M059J (cell line): ENCODE results near the gene PCDHGA2. TPM values are rescaled to one million over a fixed set of nuclear protein-coding genes. Genes with fewer than 3 reads are reported as not detected.
A peak's percentile ranks its signal among the peaks of the same experiment; 100 is the strongest.
"Not testable (repeated sequence)": the region's sequence is repeated elsewhere in the genome, so short reads cannot be mapped to it uniquely, and the experiment has no call there.

Experiments used
- DNase-seq: peaks from one replicate; pipeline ENCODE4 v3.0.0-alpha.2; 2012; ENCODE audit warnings: low read depth
- total RNA-seq: library from RNA; depleted of rRNA; stranded (reverse); fragments of >200 nt; shearing (Covaris generic); gene quantifications from 2 replicates; pipeline ENCODE4 v1.2.3, GENCODE V29; 2014

Gene PCDHGA2
- total RNA-seq, 1 experiment from 2014 or later, result 0.22 TPM

- DNase-seq, result not testable (repeated sequence)
Observed at GRCh38 chr5:141346017-141346416, 7.5 kb downstream of the PCDHGA2 start.

GRCh38 chr5:141349917-141350619 lies 11.5 kb downstream of the PCDHGA2 start, which contains the start of gene PCDHGB1:
TSS of gene PCDHGB1 (plus strand) at chr5:141350099. CDS start at chr5:141350261, 162 bp downstream.
- DNase-seq, result peak; percentile 86

GRCh38 chr5:141351591-141351990 lies 13.0 kb downstream of the PCDHGA2 start:
- no peak for DNase-seq

- DNase-seq, result no peak
Observed at GRCh38 chr5:141354900-141355469, 16.4 kb downstream of the PCDHGA2 start, which contains the start of gene PCDHGA4. TSS of gene PCDHGA4 (plus strand) at chr5:141355021. CDS start at chr5:141355108, 87 bp downstream.

GRCh38 chr5:141355641-141356040 lies 17.1 kb downstream of the PCDHGA2 start:
- no peak for DNase-seq

GRCh38 chr5:141356133-141356532 lies 17.6 kb downstream of the PCDHGA2 start:
- no peak for DNase-seq

- DNase-seq, result no peak
Observed at GRCh38 chr5:141356950-141357349, 18.4 kb downstream of the PCDHGA2 start.

- DNase-seq, result peak; percentile 9
Observed at GRCh38 chr5:141359790-141360426, 21.3 kb downstream of the PCDHGA2 start, which contains the start of gene PCDHGB2. TSS of gene PCDHGB2 (plus strand) at chr5:141359994. CDS start at chr5:141360136, 142 bp downstream.

GRCh38 chr5:141360685-141361084 lies 22.1 kb downstream of the PCDHGA2 start:
- no peak for DNase-seq

- DNase-seq, result no peak
Observed at GRCh38 chr5:141362719-141363118, 24.2 kb downstream of the PCDHGA2 start.

- no peak for DNase-seq
Observed at GRCh38 chr5:141363952-141364660, 25.5 kb downstream of the PCDHGA2 start, which contains the start of gene PCDHGA5. TSS of gene PCDHGA5 (plus strand) at chr5:141364162. CDS start at chr5:141364331, 169 bp downstream.

- no peak for DNase-seq
Observed at GRCh38 chr5:141366016-141366896, 27.7 kb downstream of the PCDHGA2 start.

GRCh38 chr5:141369994-141370848 lies 31.7 kb downstream of the PCDHGA2 start, which contains the start of gene PCDHGB3:
TSS of gene PCDHGB3 (plus strand) at chr5:141370242. CDS start at chr5:141370395, 153 bp downstream.
- DNase-seq, result no peak

- no peak for DNase-seq
Observed at GRCh38 chr5:141371572-141372475, 33.3 kb downstream of the PCDHGA2 start.

- no peak for DNase-seq
Observed at GRCh38 chr5:141373673-141374317, 35.2 kb downstream of the PCDHGA2 start, which contains the start of gene PCDHGA6. TSS of gene PCDHGA6 (plus strand) at chr5:141373891. CDS start at chr5:141374084, 193 bp downstream.

GRCh38 chr5:141374627-141375026 lies 36.1 kb downstream of the PCDHGA2 start:
- no peak for DNase-seq

GRCh38 chr5:141375444-141376155 lies 37.0 kb downstream of the PCDHGA2 start:
- not testable (repeated sequence) for DNase-seq
